NCI-H1436 (cell line): ENCODE data around the gene ZBTB7B.
"Not testable (repeated sequence)": the region's sequence is repeated elsewhere in the genome, so short reads cannot be mapped to it uniquely, and the experiment has no call there.

Experiments used
- DNase-seq: peaks from one replicate; lab custom pipeline; 2025; lab: John Stamatoyannopoulos, UW

The ZBTB7B gene

GRCh38 chr1:154969246-154969645, 33.4 kb upstream of the ZBTB7B start:
- no peak for DNase-seq

DNA sequence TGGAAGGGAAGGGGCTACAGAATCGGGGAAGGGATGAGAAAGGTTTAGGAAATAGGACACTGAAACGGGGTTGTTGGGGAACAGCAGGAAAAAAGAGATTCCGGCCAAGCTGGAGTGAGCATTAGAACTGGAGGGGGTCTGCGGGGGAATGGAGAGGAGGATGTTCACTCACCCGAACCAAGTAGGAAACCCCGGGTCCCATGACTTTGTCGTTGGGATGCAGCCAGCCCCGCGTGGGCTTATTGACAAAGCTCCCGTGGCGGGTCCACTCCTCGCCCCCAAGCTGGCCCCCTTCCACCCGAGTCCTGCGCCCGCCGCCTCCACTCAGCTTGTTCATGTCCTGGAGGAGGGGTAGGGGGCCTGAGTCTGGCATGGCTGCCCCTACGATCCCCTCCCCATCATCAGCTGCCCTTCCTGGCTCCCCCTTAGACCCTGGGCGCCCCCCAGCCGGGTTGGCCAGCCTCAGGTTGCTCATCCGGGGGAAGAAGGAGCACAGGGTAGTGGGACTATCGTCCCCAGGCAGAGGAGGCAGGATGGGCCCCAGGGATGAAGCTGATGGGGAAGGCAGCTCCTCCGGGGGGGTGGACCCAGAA, 32.6 kb upstream of the ZBTB7B start:
- DNase-seq: no peak

- DNase-seq: peak; percentile 72
Observed at GRCh38 chr1:154970631-154971340, 31.8 kb upstream of the ZBTB7B start, which contains the start of gene SHC1. Gene SHC1 (minus strand): TSS chr1:154970747. CDS start chr1:154970526, 221 bp downstream.

DNA sequence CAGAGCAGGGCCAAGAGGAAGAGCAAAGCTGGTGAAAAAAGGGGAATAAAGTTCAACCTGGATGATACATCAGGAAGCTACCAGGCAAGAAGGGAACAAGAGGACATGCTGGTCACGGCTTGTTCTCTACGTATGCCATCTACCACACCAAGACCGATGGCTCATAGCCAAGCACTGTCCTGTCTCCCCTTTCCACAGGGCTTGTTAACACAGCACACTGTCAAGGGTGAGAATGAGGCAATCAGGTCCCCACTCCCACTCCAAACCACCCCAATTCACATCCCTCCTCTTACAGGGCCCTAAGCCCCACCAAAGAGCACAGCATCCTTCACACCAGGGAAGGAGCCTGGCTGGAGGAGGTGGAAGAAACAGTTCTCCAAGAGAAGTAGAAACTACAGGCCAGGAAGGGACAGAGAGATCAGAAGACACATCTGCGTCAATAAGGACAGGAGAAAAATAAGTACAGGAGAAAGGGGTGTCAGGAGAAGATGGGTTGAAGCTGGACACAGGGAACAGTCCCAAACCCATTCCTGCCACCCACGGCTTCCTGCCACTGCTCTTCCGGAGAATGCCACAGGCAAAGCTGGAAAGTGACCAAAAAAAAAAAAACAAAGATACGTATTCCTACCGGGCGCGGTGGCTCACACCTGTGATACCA, 31.1 kb upstream of the ZBTB7B start:
- DNase-seq: no peak

GRCh38 chr1:154972213-154972516, 30.4 kb upstream of the ZBTB7B start:
- DNase-seq: no peak

- no peak for DNase-seq
Observed at GRCh38 chr1:154972517-154973343, 29.9 kb upstream of the ZBTB7B start.

- peak; percentile 85 for DNase-seq
Observed at GRCh38 chr1:154973344-154974101, 29.1 kb upstream of the ZBTB7B start.

DNA sequence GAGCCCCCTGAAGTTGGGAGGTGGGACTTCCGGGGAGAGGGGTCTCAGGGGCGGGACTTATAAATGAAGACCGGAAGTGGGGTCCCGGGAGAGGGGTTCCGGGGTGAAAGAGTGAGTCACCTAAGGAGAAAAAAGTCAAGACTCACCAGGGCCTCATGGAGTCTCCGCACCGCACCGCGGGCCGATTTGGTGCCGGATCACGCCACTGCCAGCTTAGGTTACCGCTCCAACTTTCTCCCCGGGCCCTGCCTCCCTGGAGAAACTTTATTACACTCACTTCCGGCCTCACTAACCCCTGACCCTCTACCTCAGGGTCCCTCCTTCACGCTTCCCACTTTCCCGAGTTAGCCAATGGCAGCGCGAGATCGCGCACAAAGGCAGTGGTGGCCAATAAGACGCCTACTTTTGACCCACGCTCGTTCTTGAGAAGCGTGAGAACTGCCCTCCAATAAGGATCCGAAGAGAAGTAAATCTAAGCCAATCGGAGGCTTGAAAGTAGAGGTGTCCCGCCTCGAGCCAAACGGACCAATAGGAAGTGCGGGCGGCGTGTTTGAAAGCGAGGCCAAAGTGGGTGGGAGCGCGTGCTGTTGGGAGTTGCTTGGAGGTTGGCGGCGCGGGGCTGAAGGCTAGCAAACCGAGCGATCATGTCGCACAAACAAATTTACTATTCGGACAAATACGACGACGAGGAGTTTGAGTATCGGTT, 28.3 kb upstream of the ZBTB7B start, which contains the start of gene CKS1B:
TSS of gene CKS1B (plus strand) at position 580 of the 706 bp plus-strand sequence. CDS start at position 645, 65 bp downstream.
- peak; percentile 99 for DNase-seq

DNA sequence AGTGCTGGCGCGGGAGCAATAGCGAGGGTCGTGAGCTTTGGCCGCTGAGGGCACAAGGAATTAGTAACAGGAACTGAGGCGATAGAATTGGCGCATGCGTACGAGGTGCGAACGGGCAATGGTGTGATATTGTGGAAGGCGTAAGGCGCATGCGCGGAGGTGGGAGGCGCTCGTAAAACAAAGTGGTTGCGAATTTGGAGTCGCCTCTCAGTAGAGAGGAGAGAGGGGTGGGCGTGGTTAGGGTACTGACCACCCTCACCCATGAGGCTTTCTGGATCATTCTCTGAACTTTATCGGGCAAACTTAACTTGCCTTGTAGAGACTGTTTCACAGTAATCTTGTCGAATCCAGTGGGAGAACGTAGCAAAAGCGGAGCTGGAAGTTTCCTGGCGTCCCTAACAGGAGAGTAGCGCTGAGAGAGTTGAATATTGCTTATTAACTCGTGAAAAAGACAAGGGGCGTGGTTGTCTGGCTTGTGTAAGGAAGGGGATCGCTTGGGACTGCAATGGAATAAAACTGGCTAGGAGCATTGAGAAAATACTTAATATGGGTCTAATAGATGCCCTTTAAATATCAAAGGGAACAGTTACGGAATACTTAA, 27.7 kb upstream of the ZBTB7B start:
- DNase-seq: peak; percentile 94

GRCh38 chr1:154975409-154976059, 27.1 kb upstream of the ZBTB7B start:
- DNase-seq: no peak

- not testable (repeated sequence) for DNase-seq
Observed at GRCh38 chr1:154977762-154978161, 24.8 kb upstream of the ZBTB7B start.

GRCh38 chr1:154978360-154978759, 24.2 kb upstream of the ZBTB7B start:
- DNase-seq: no peak

GRCh38 chr1:154982341-154982740, 20.3 kb upstream of the ZBTB7B start:
- DNase-seq: no peak

DNA sequence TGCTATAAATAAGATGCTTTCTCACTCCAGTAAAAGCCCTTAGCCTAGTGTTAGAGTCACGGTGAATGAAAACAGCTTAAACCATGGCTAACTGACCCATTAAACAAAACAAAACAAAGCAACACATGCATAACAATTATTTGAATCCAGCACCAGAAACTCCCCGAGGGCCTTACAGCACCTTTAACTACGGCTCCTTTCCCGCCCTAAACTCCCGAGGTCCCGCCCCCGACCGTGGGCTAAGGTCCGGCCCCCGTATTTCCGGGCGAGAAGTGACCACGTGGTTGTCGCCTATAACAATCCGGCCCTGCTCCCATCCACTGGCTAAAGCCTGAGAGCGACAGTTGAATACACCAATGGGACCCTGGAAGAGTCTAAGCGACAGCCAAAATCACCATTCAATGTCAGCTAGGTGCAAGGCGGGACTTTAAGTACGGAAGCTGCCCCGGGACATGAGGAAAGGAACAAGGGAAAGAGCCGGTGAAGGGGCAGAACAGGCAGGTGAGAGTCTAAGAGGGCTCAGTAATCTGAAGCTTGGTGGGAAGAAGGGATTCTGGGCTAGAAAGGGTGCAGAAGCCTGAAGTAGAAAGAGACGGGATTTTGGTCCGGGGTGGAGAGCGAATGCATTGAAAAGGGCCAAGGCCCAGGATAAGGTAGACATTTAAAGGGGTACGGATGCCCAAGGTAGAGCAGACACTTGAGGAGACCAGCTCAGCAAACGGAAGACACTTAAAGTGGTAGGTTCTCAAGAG, 19.5 kb upstream of the ZBTB7B start, which contains the start of gene FLAD1:
TSS of gene FLAD1 (plus strand) at position 448 of the 752 bp plus-strand sequence. CDS start 351 bp downstream, outside the sequence.
- peak; percentile 99 for DNase-seq

- no peak for DNase-seq
Observed at GRCh38 chr1:154983776-154984466, 18.7 kb upstream of the ZBTB7B start.

DNA sequence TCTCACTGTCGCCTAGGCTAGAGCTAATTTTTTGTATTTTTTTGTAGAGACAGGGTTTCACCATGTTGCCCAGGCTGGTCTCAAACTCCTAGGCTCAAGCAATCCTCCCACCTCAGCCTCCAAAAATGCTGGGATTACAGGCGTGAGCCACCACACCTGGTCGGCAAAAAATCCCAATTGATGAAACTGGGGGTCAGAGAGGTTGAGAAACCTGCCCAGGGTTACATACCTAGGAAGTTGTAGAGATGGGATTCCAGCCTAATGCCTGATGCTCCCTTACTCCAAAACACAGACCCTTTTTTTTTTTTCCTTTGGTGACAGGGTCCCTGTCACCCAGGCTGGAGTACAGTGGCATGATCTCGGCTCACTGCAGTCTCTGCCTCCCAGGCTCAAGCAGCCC, 15.9 kb upstream of the ZBTB7B start:
- not testable (repeated sequence) for DNase-seq

DNA sequence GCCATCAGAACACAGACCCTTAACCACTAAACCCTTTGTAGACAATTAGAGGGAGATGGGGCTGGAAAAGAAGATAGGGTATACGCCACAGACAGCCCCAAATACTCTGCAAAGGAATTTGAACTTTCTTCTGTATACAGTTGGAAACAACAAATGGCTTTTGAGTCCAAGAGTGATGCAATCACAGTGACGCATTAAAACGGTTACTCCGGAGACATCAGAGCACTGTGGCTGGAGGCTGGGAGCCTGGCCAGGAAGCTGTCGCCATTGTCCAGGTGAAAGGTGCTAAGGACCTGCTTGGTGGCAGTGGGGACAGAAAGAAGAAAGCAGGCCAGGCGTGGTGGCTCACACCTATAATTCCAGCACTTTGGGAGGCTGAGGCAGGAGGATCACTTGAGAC, 15.3 kb upstream of the ZBTB7B start:
- DNase-seq: no peak
